Mucosa of stomach (tissue), 1 donor: Measurements from ENCODE around the gene KRTAP1-5.

Source experiments
- H3K27me3 ChIP-seq: one replicate; pipeline ENCODE4 v1.7.0; 2013; ENCODE audit warnings: mild to moderate bottlenecking, low read length; ENCODE audit not compliant: control insufficient read depth, insufficient read depth
- H3K36me3 ChIP-seq: one replicate; pipeline ENCODE4 v1.7.0; 2013; ENCODE audit warnings: low read length; ENCODE audit not compliant: control insufficient read depth, insufficient read depth
- H3K4me1 ChIP-seq: one replicate; pipeline ENCODE4 v1.7.0; 2013; ENCODE audit warnings: mild to moderate bottlenecking, low read length; ENCODE audit not compliant: control insufficient read depth, insufficient read depth
- H3K4me3 ChIP-seq: one replicate; pipeline ENCODE4 v1.7.0; 2013; ENCODE audit warnings: low read length
- H3K9ac ChIP-seq: one replicate; pipeline ENCODE4 v1.7.0; 2013; ENCODE audit warnings: mild to moderate bottlenecking, low read length, moderate library complexity
- H3K9me3 ChIP-seq: one replicate; pipeline ENCODE4 v1.7.0; 2013; ENCODE audit warnings: mild to moderate bottlenecking, low read length, moderate library complexity; ENCODE audit not compliant: control insufficient read depth
- donor health status: Pancreatic carcinoma.

Gene KRTAP1-5

DNA sequence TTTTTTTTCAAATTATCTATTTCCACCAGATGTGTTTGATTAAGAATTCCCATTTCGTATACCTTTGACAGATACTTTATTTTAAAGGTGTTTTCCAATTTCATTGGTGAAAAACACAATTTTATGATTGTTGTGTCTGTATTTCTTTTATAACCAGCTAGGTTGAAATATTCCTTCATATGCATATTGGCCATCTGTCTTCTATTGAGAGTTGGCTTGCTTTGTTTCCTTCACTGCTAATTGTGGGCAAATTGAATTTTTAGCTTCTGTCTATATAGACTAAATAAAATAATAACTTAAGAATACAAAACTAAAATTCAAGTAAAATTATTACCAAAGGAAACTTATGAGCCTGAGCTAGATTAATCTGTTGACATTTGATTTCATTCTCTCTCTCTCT, 31.9 kb downstream of the KRTAP1-5 start:
- H3K9ac ChIP-seq = no peak overlapping the region
- H3K4me1 ChIP-seq = no peaks in the 10 kb centered on the region

DNA sequence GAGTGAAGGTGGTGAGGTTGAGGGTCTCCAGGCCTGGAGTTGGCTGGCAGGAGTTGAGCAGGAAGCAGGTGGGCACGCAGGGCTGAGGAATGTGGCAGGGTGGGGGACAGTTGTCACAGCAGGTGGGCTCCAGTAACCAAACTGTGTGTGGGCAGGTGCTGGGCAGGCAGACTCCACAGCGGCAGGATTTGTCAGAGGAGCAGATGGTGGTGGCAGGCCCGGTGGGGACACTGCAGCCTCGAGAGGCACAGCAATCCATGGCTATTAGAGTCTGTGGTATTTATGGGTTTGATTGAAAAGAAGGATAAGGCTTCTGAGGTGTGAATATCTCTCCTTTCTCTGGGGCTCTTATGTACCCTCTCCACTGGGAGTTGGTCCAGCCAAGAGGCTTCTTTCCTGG, 33.2 kb downstream of the KRTAP1-5 start, which contains the start of gene KRTAP3-3:
KRTAP3-3 (minus strand) TSS at position 326 of the 400 bp plus-strand sequence; CDS start at position 259, 67 bp downstream.
- H3K9ac ChIP-seq = no peak within 1 kb of the TSS
- no peaks in the 10 kb centered on the region for H3K4me1 ChIP-seq
- H3K27me3 ChIP-seq = no peaks in the 10 kb centered on the region
- H3K36me3 ChIP-seq = no peaks in the 10 kb centered on the region
- H3K4me3 ChIP-seq = no peak within 1 kb of the TSS
- H3K9me3 ChIP-seq = no peaks in the 10 kb centered on the region

More for the DNA sequence above, 31.9 kb downstream of the KRTAP1-5 start:
- Histone ChIP-seq H3K27me3 (no peaks in the 10 kb centered on the region), H3K4me3 (no peak overlapping the region), H3K9me3 (no peaks in the 10 kb centered on the region), H3K36me3 (no peaks in the 10 kb centered on the region)

GRCh38 chr17:40993084-40993483, 33.9 kb downstream of the KRTAP1-5 start:
- Histone ChIP-seq H3K4me3 (no peak overlapping the region), H3K27me3 (no peaks in the 10 kb centered on the region), H3K9me3 (no peaks in the 10 kb centered on the region), H3K9ac (no peak overlapping the region), H3K36me3 (no peaks in the 10 kb centered on the region), H3K4me1 (no peaks in the 10 kb centered on the region)

- no peaks in the 10 kb centered on the region for H3K27me3 ChIP-seq
- no peaks in the 10 kb centered on the region for H3K4me1 ChIP-seq
- H3K36me3 ChIP-seq = no peaks in the 10 kb centered on the region
- no peaks in the 10 kb centered on the region for H3K9me3 ChIP-seq
- H3K4me3 ChIP-seq = no peak overlapping the region
- no peak overlapping the region for H3K9ac ChIP-seq
Measured at GRCh38 chr17:40992666-40993065, 34.3 kb downstream of the KRTAP1-5 start.

GRCh38 chr17:40986920-40987319, 40.1 kb downstream of the KRTAP1-5 start:
- Histone ChIP-seq H3K36me3 (no peaks in the 10 kb centered on the region), H3K4me3 (no peak overlapping the region), H3K27me3 (no peaks in the 10 kb centered on the region), H3K4me1 (no peaks in the 10 kb centered on the region), H3K9ac (no peak overlapping the region), H3K9me3 (no peaks in the 10 kb centered on the region)

GRCh38 chr17:40984226-40984625, 42.8 kb downstream of the KRTAP1-5 start, which contains the start of gene KRT40:
Gene KRT40 (minus strand): TSS chr17:40984326. CDS start chr17:40984273, 53 bp downstream.
- no peaks in the 10 kb centered on the region for H3K4me1 ChIP-seq
- no peaks in the 10 kb centered on the region for H3K36me3 ChIP-seq
- no peaks in the 10 kb centered on the region for H3K9me3 ChIP-seq
- no peak within 1 kb of the TSS for H3K4me3 ChIP-seq
- H3K27me3 ChIP-seq = no peaks in the 10 kb centered on the region
- H3K9ac ChIP-seq = no peak within 1 kb of the TSS

GRCh38 chr17:40981115-40981514, 45.9 kb downstream of the KRTAP1-5 start:
- no peaks in the 10 kb centered on the region for H3K36me3 ChIP-seq
- no peak overlapping the region for H3K9ac ChIP-seq
- no peaks in the 10 kb centered on the region for H3K9me3 ChIP-seq
- no peak overlapping the region for H3K4me3 ChIP-seq
- H3K4me1 ChIP-seq = no peaks in the 10 kb centered on the region
- H3K27me3 ChIP-seq = no peaks in the 10 kb centered on the region

DNA sequence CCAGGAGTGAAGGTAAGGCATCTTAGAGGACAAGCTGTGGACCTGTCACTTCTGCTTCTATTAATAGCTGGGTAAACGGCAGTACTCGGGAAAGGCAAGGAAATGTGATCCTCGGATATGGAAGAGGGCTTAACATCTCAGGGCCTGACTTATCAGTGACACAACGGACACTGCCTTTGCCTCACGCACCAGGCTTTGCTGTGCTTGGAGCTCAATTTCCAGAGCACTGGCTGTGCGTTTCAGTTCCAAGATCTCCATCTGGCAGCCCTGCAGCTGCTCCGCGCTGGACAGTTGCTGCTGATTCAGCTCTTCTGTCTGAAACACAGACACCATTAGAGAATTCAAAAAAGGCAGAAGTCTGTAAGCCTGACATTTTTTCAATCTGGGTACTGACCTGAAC, 46.4 kb downstream of the KRTAP1-5 start:
- no peaks in the 10 kb centered on the region for H3K27me3 ChIP-seq
- H3K4me1 ChIP-seq = no peaks in the 10 kb centered on the region
- H3K4me3 ChIP-seq = no peak overlapping the region
- H3K9me3 ChIP-seq = no peaks in the 10 kb centered on the region
- no peaks in the 10 kb centered on the region for H3K36me3 ChIP-seq
- H3K9ac ChIP-seq = no peak overlapping the region

- Histone ChIP-seq H3K4me3 (no peak overlapping the region), H3K4me1 (no peaks in the 10 kb centered on the region), H3K27me3 (no peaks in the 10 kb centered on the region), H3K9ac (no peak overlapping the region), H3K9me3 (no peaks in the 10 kb centered on the region), H3K36me3 (no peaks in the 10 kb centered on the region)
Measured at GRCh38 chr17:40980117-40980516, 46.9 kb downstream of the KRTAP1-5 start.

DNA sequence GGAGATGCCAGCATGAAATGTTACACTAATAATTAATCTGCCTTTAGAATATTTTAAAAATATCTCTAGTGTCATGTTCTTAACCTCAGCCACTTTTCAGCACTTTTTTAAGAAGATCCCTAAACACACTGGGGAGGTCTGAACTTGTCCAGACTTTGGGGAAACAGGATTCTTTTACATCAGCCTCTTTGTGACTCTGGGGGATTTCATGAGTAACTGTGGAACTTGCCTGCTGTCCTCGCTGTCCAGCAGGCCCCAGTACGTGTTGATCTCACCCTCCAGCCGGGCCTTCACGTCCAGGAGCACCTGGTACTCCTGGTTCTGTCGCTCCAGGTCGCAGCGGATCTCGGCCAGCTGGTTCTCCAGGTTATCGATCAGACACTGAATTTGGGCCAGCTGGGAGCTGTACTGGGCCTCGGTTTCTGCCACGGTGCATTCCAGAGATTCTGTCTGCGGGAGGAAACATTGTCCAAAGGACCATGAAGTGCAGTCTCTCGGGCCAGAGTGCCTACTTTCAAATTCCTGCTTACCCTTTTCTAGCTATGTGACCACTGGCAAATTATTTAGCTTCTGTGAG, 48.3 kb downstream of the KRTAP1-5 start:
- Histone ChIP-seq H3K4me3 (no peak overlapping the region), H3K36me3 (no peaks in the 10 kb centered on the region), H3K4me1 (no peaks in the 10 kb centered on the region), H3K27me3 (no peaks in the 10 kb centered on the region), H3K9me3 (no peaks in the 10 kb centered on the region), H3K9ac (no peak overlapping the region)
